ENCODE results near the gene MPL. TPM values are rescaled to one million over a fixed set of nuclear protein-coding genes. Genes with fewer than 3 reads are reported as not detected.
A peak's percentile ranks its signal among the peaks of the same experiment; 100 is the strongest.

MPL gene
- total and polyA plus RNA-seq, 2 of the 13 experiments (the other 11 are each of a cell fraction or from before 2014, with no cell fraction given): not detected

GRCh38 chr1:43349594-43350306 lies 12.1 kb downstream of the MPL start (continued):
- TF ChIP-seq ZNF282 (IDR thresholded peaks at IDR 0.05; ENCODE audit: partially characterized antibody) (no peak), ARID3A (IDR thresholded peaks at IDR 0.05; ENCODE audit: low read depth, low read length) (0 out of 2 replicates have a peak, but pooled peaks have one; percentile 10), TARDBP (CRISPR knock-in tag; IDR thresholded peaks at IDR 0.05) (peak; percentile 4; the same call in 1 of the 2 replicates), GZF1 (CRISPR knock-in tag; IDR thresholded peaks at IDR 0.05) (0 out of 2 replicates have a peak, but pooled peaks have one; percentile 50), RBAK (CRISPR knock-in tag; IDR thresholded peaks at IDR 0.05) (no peak), KMT2B (CRISPR knock-in tag; IDR thresholded peaks at IDR 0.05) (peak; percentile 7; the same call in 1 of the 2 replicates), ZNF576 (CRISPR knock-in tag; IDR thresholded peaks at IDR 0.05) (no peak), ZFYVE20 (CRISPR knock-in tag; IDR thresholded peaks at IDR 0.05; ENCODE audit: borderline replicate concordance, low read depth) (no peak), KMT2A (CRISPR knock-in tag; IDR thresholded peaks at IDR 0.05) (0 out of 2 replicates have a peak, but pooled peaks have one; percentile 36), MYC (CRISPR knock-in tag; IDR thresholded peaks at IDR 0.05; ENCODE audit: borderline replicate concordance) (no peak), ZNF326 (CRISPR knock-in tag; IDR thresholded peaks at IDR 0.05; ENCODE audit: borderline replicate concordance) (no peak), POLR2AphosphoS5 (IDR thresholded peaks at IDR 0.05; ENCODE audit: low read depth, low read length) (0 out of 2 replicates have a peak, but pooled peaks have one; percentile 12), ZNF547 (CRISPR knock-in tag; IDR thresholded peaks at IDR 0.05) (no peak), MLX (CRISPR knock-in tag; IDR thresholded peaks at IDR 0.05) (no peak), ZNF292 (CRISPR knock-in tag; IDR thresholded peaks at IDR 0.05; ENCODE audit: borderline replicate concordance, low read depth) (peak; percentile 59; the same call in 1 of the 2 replicates), RARA (CRISPR knock-in tag; IDR thresholded peaks at IDR 0.05) (0 out of 2 replicates have a peak, but pooled peaks have one; percentile 1), SALL1 (CRISPR knock-in tag; IDR thresholded peaks at IDR 0.05) (no peak), RORA (CRISPR knock-in tag; IDR thresholded peaks at IDR 0.05) (no peak), ZNF274 (CRISPR knock-in tag; IDR thresholded peaks at IDR 0.05) (peak; percentile 3; the same call in 1 of the 2 replicates), ELF3 (CRISPR knock-in tag; IDR thresholded peaks at IDR 0.05) (0 out of 2 replicates have a peak, but pooled peaks have one; percentile 3), NFIB (CRISPR knock-in tag; IDR thresholded peaks at IDR 0.05; ENCODE audit: borderline replicate concordance) (no peak), ZNF557 (CRISPR knock-in tag; IDR thresholded peaks at IDR 0.05) (no peak), ZNF773 (CRISPR knock-in tag; IDR thresholded peaks at IDR 0.05; ENCODE audit: borderline replicate concordance) (no peak), PAXIP1 (CRISPR knock-in tag; conservative IDR thresholded peaks at IDR 0.05) (peak; percentile 9; the same call in 1 of the 2 replicates)

Data from HepG2 (cell line).